Activated naive CD4-positive, alpha-beta T cell treated with anti-CD3 and anti-CD28 coated beads, Interleukin-2, amount 50 U/mL, for 72 hours (primary cell): ENCODE data around the gene CIPC. TPM values are rescaled to one million over a fixed set of nuclear protein-coding genes. Genes with fewer than 3 reads are reported as not detected.
A peak's percentile ranks its signal among the peaks of the same experiment; 100 is the strongest.

Source experiments
- ATAC-seq, 2 donors: fragments of 150-1000 bp; cut with Tn5 transposase; 2 replicates each; pipeline ENCODE4 v1.10.0; 2021; ENCODE audit warnings: mild to moderate bottlenecking in 2 of 2, moderate library complexity in 2 of 2
- DNase-seq, 2 donors: peaks; one replicate each; pipeline ENCODE4 v3.0.0; 2021 to 2022; ENCODE audit warnings: low spot score in 2 of 2
- H3K27ac Mint-ChIP-seq, 2 donors: one replicate each; pipeline ENCODE4 v1.8.0; 2022; ENCODE audit warnings: mild to moderate bottlenecking in 2 of 2, mixed read lengths in 2 of 2
- H3K36me3 Mint-ChIP-seq, 2 donors: one replicate each; pipeline ENCODE4 v1.8.0; 2022; ENCODE audit warnings: mixed read lengths in 2 of 2
- H3K9me3 Mint-ChIP-seq, 2 donors: one replicate each; pipeline ENCODE4 v1.8.0; 2022; ENCODE audit warnings: mixed read lengths in 2 of 2
- total RNA-seq, 2 donors: library from RNA; stranded (reverse); gene quantifications; one replicate each; pipeline ENCODE4 v1.2.3, GENCODE V29; 2022

Gene CIPC
- total RNA-seq, 2 donors from 2014 or later, result 5.4 to 9.6 TPM

- Mint-ChIP-seq H3K9me3 (no peaks in the 10 kb centered on the region), H3K36me3 (no peaks in the 10 kb centered on the region), H3K27ac (no peak overlapping the region)
- ATAC-seq (peak in 1 of 2 donors; percentile 35), DNase-seq (peak; percentile 23)
These were observed 53.2 kb downstream of the CIPC start for GRCh38 chr14:77151245-77151644.

- Mint-ChIP-seq H3K9me3 (no peaks in the 10 kb centered on the region), H3K36me3 (no peaks in the 10 kb centered on the region), H3K27ac (no peak overlapping the region)
- ATAC-seq (peak; percentile 37 to 71), DNase-seq (no peak)
These were observed 54.0 kb downstream of the CIPC start for GRCh38 chr14:77151918-77152588.

GRCh38 chr14:77153802-77154201 lies 55.7 kb downstream of the CIPC start:
- no peak for ATAC-seq
- Mint-ChIP-seq H3K27ac (no peak overlapping the region), H3K9me3 (no peaks in the 10 kb centered on the region), H3K36me3 (no peaks in the 10 kb centered on the region)
- no peak for DNase-seq

- no peak for ATAC-seq
- DNase-seq, result no peak
- Mint-ChIP-seq H3K27ac (no peak overlapping the region), H3K9me3 (no peaks in the 10 kb centered on the region), H3K36me3 (no peaks in the 10 kb centered on the region)
These were observed 56.4 kb downstream of the CIPC start for GRCh38 chr14:77154421-77154820.

GRCh38 chr14:77155083-77155482 lies 57.0 kb downstream of the CIPC start:
- no peak for ATAC-seq
- Mint-ChIP-seq H3K36me3 (no peaks in the 10 kb centered on the region), H3K9me3 (no peaks in the 10 kb centered on the region), H3K27ac (no peak overlapping the region)
- DNase-seq, result no peak

GRCh38 chr14:77157740-77158139 lies 59.7 kb downstream of the CIPC start:
- DNase-seq (no peak), ATAC-seq (no peak)
- Mint-ChIP-seq H3K9me3 (no peaks in the 10 kb centered on the region), H3K27ac (no peak overlapping the region), H3K36me3 (no peaks in the 10 kb centered on the region)

GRCh38 chr14:77158175-77158881 lies 60.3 kb downstream of the CIPC start:
- DNase-seq (no peak), ATAC-seq (no peak)
- no peaks in the 10 kb centered on the region for H3K9me3 Mint-ChIP-seq
- H3K36me3 Mint-ChIP-seq, result no peaks in the 10 kb centered on the region
- H3K27ac Mint-ChIP-seq, result peak overlapping the region in 1 of 2 donors; percentile 45

- ATAC-seq (no peak), DNase-seq (no peak)
- H3K27ac Mint-ChIP-seq, result no peak overlapping the region
- no peaks in the 10 kb centered on the region for H3K36me3 Mint-ChIP-seq
- no peaks in the 10 kb centered on the region for H3K9me3 Mint-ChIP-seq
These were observed 60.8 kb downstream of the CIPC start for GRCh38 chr14:77158882-77159255.

GRCh38 chr14:77161011-77161410 lies 63.0 kb downstream of the CIPC start:
- ATAC-seq (no peak), DNase-seq (no peak)
- H3K27ac Mint-ChIP-seq, result no peak overlapping the region
- H3K36me3 Mint-ChIP-seq, result no peaks in the 10 kb centered on the region
- H3K9me3 Mint-ChIP-seq, result no peaks in the 10 kb centered on the region

Other genes with a start within 250 kb of the CIPC start
- gene IRF2BPL, start 69.5 kb upstream of the CIPC start, total RNA-seq, result 10 to 100 TPM; 26.6 to 85.4 TPM
- not detected for gene ZDHHC22, start 43.5 kb downstream of the CIPC start, total RNA-seq
- 1 to 10 TPM in 1 of 2 donors, under 1 TPM in 1; 0.32 to 1.1 TPM for gene TMEM63C, start 83.5 kb downstream of the CIPC start, total RNA-seq
- not detected for gene NGB, start 172.9 kb downstream of the CIPC start, total RNA-seq
- gene POMT2, start 222.6 kb downstream of the CIPC start, total RNA-seq, result 10 to 100 TPM; 15.5 to 18.0 TPM
- 10 to 100 TPM; 13.9 to 22.2 TPM for gene GSTZ1, start 222.8 kb downstream of the CIPC start, total RNA-seq